ENCODE measurements around the gene TNFAIP8. TPM values are rescaled to one million over a fixed set of nuclear protein-coding genes. Genes with fewer than 3 reads are reported as not detected.

TNFAIP8 gene
- total and polyA plus RNA-seq, 10 of the 15 experiments (the other 5 are each of a cell fraction or from before 2014, with no cell fraction given): 124 to 324 (median 177) TPM

GRCh38 chr5:119411361-119412278, 55.8 kb downstream of the TNFAIP8 start (continued):
- TF ChIP-seq RAD21 (IDR thresholded peaks at IDR 0.05; ENCODE audit: insufficient read depth, low read depth, low read length) (peak; percentile 99), EP300 (IDR thresholded peaks at IDR 0.05; ENCODE audit: borderline replicate concordance in 1 of 2, control insufficient read depth in 1 of 2, low read depth in 2 of 2, low read length in 2 of 2) (no peak), SP1 (IDR thresholded peaks at IDR 0.05; ENCODE audit: low read depth, low read length) (no peak), FOXK2 (IDR thresholded peaks at IDR 0.05) (no peak), CBFB (IDR thresholded peaks at IDR 0.05; ENCODE audit: low read depth) (no peak), SPI1 (IDR thresholded peaks at IDR 0.05; ENCODE audit: borderline replicate concordance, insufficient read depth, low read depth, low read length) (no peak), RCOR1 (conservative IDR thresholded peaks at IDR 0.05; ENCODE audit: low read depth, low read length) (no peak), GATAD2B (conservative IDR thresholded peaks at IDR 0.05; ENCODE audit: low read depth) (0 out of 2 replicates have a peak, but pooled peaks have one; percentile 35), NFIC (IDR thresholded peaks at IDR 0.05; ENCODE audit: low read depth, low read length) (no peak), NBN (IDR thresholded peaks at IDR 0.05) (no peak), TAF1 (IDR thresholded peaks at IDR 0.05; ENCODE audit: borderline replicate concordance, low read depth, low read length) (no peak), JUND (IDR thresholded peaks at IDR 0.05; ENCODE audit: low read depth, low read length) (no peak), SMC3 (IDR thresholded peaks at IDR 0.05; ENCODE audit: borderline replicate concordance, low read length) (peak; percentile 91), RUNX3 (IDR thresholded peaks at IDR 0.05; ENCODE audit: low read length) (no peak), LARP7 (IDR thresholded peaks at IDR 0.05) (no peak)
- TF ChIP-seq, protein P1, sequence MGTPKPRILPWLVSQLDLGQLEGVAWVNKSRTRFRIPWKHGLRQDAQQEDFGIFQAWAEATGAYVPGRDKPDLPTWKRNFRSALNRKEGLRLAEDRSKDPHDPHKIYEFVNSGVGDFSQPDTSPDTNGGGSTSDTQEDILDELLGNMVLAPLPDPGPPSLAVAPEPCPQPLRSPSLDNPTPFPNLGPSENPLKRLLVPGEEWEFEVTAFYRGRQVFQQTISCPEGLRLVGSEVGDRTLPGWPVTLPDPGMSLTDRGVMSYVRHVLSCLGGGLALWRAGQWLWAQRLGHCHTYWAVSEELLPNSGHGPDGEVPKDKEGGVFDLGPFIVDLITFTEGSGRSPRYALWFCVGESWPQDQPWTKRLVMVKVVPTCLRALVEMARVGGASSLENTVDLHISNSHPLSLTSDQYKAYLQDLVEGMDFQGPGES (IDR thresholded peaks at IDR 0.05): no peak
- TF ChIP-seq, protein P2, sequence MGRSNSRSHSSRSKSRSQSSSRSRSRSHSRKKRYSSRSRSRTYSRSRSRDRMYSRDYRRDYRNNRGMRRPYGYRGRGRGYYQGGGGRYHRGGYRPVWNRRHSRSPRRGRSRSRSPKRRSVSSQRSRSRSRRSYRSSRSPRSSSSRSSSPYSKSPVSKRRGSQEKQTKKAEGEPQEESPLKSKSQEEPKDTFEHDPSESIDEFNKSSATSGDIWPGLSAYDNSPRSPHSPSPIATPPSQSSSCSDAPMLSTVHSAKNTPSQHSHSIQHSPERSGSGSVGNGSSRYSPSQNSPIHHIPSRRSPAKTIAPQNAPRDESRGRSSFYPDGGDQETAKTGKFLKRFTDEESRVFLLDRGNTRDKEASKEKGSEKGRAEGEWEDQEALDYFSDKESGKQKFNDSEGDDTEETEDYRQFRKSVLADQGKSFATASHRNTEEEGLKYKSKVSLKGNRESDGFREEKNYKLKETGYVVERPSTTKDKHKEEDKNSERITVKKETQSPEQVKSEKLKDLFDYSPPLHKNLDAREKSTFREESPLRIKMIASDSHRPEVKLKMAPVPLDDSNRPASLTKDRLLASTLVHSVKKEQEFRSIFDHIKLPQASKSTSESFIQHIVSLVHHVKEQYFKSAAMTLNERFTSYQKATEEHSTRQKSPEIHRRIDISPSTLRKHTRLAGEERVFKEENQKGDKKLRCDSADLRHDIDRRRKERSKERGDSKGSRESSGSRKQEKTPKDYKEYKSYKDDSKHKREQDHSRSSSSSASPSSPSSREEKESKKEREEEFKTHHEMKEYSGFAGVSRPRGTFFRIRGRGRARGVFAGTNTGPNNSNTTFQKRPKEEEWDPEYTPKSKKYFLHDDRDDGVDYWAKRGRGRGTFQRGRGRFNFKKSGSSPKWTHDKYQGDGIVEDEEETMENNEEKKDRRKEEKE (IDR thresholded peaks at IDR 0.05): no peak
- TF ChIP-seq, protein P3, sequence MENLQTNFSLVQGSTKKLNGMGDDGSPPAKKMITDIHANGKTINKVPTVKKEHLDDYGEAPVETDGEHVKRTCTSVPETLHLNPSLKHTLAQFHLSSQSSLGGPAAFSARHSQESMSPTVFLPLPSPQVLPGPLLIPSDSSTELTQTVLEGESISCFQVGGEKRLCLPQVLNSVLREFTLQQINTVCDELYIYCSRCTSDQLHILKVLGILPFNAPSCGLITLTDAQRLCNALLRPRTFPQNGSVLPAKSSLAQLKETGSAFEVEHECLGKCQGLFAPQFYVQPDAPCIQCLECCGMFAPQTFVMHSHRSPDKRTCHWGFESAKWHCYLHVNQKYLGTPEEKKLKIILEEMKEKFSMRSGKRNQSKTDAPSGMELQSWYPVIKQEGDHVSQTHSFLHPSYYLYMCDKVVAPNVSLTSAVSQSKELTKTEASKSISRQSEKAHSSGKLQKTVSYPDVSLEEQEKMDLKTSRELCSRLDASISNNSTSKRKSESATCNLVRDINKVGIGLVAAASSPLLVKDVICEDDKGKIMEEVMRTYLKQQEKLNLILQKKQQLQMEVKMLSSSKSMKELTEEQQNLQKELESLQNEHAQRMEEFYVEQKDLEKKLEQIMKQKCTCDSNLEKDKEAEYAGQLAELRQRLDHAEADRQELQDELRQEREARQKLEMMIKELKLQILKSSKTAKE (IDR thresholded peaks at IDR 0.05; ENCODE audit: low read depth, poor library complexity, severe bottlenecking): peak; percentile 43
- TF ChIP-seq, protein P4, sequence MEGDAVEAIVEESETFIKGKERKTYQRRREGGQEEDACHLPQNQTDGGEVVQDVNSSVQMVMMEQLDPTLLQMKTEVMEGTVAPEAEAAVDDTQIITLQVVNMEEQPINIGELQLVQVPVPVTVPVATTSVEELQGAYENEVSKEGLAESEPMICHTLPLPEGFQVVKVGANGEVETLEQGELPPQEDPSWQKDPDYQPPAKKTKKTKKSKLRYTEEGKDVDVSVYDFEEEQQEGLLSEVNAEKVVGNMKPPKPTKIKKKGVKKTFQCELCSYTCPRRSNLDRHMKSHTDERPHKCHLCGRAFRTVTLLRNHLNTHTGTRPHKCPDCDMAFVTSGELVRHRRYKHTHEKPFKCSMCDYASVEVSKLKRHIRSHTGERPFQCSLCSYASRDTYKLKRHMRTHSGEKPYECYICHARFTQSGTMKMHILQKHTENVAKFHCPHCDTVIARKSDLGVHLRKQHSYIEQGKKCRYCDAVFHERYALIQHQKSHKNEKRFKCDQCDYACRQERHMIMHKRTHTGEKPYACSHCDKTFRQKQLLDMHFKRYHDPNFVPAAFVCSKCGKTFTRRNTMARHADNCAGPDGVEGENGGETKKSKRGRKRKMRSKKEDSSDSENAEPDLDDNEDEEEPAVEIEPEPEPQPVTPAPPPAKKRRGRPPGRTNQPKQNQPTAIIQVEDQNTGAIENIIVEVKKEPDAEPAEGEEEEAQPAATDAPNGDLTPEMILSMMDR (IDR thresholded peaks at IDR 0.05 in 2 of 3, conservative IDR thresholded peaks at IDR 0.05 in 1 of 3; ENCODE audit: control insufficient read depth in 2 of 3, extremely low read depth in 1 of 3, insufficient read depth in 1 of 3, low read depth in 3 of 3, low read length in 3 of 3): peak; percentile 82 to 93 (median 88)
- TF ChIP-seq, protein P5, sequence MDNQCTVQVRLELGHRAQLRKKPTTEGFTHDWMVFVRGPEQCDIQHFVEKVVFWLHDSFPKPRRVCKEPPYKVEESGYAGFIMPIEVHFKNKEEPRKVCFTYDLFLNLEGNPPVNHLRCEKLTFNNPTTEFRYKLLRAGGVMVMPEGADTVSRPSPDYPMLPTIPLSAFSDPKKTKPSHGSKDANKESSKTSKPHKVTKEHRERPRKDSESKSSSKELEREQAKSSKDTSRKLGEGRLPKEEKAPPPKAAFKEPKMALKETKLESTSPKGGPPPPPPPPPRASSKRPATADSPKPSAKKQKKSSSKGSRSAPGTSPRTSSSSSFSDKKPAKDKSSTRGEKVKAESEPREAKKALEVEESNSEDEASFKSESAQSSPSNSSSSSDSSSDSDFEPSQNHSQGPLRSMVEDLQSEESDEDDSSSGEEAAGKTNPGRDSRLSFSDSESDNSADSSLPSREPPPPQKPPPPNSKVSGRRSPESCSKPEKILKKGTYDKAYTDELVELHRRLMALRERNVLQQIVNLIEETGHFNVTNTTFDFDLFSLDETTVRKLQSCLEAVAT (IDR thresholded peaks at IDR 0.05): peak; percentile 50; the same call in 1 of the 2 replicates

Measured in GM12878 (cell line).